Activated CD4-positive, alpha-beta T cell treated with anti-CD3 and anti-CD28 coated beads for 24 hours (primary cell): Measurements from ENCODE around the gene ZZZ3.
"Not testable (repeated sequence)": the region's sequence is repeated elsewhere in the genome, so short reads cannot be mapped to it uniquely, and the experiment has no call there.

ENCODE experiments used
- DNase-seq, 2 donors: peaks; one replicate each; pipeline ENCODE4 v3.0.0-alpha.2; 2020; ENCODE audit warnings: low read depth in 2 of 2

The ZZZ3 gene

GRCh38 chr1:77670330-77670729, 12.1 kb downstream of the ZZZ3 start:
- DNase-seq = no peak

DNA sequence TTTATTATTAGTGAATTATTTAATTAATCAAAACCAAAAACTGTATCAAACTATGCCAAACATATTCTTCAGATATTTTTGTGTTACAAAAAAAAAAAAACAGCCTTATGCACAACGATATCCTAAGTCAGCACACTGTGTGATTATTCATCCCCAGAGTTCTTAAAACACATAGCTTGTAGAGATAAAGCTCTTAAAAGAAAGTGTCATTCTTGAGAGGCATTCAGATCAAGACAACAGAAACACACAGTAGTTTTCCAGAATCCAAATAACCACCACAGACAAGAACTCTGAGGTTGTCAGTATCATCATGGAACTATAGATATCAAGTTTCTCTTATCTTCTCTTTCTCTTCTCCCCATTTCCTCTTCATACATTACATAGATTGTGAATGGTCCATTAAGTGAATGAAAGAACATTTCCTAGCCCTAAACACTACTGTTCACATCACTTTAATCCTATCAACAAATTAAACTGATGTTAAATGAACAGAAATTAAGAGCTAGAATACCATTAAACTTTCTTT, 13.5 kb downstream of the ZZZ3 start:
- no peak for DNase-seq

DNA sequence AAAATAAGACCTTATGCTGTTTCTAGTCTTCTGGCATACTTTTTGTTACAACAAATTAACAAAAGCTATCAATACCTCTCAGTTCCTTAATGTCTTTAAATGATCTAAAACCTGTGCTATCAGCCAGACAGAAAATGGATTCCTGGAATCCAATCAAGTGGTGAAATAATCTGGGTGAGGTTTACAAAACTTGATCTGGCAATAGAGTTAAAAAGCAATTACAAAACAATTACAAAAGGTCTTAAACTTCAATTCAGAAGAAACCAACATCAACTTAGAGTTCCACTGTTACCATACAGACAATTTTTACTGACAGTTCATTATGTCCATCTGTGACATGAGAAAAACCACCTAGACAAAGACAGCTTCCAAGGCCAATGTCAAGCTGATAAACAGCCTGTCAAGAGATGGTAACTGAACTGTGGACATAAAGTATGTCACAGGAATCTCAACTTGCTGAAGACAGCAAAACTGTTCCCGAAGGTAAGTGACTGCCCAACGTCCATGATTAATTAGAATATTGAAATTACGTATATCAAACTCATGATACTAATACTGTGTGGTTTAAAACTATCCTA, 17.4 kb downstream of the ZZZ3 start:
- DNase-seq = no peak

- DNase-seq = no peak
Observed at GRCh38 chr1:77661696-77662095, 20.8 kb downstream of the ZZZ3 start.

DNA sequence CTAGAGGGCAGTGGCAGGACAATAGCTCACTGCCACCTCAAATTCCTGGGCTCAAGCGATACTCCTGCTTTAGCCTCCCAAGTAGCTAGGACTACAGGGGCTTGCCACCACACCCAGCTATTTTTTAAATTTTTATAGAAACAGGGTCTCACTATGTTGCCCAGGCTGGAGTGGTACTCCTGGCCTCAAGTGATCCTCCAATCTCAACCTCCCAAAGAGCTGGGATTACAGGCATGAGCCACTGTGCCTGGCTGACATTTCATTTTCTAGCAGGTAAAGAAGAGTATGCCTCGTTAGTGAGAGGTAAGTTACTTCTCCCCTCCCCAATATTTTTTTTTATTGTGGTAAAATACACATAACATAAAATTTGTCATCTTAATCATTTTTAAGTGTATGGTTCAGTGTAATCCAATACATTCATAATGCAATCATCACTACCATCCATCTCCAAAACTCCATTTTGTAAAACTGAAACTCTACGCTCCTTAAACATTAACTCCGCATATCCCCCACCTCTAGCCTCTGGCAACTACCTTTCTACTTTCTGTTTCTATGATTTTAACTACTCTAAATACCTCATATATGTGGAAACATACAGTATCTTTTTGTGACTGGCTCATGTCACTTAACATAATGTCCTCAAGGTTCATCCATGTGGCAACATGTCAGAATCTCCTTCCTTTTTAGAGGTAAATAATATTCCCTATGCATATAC, 22.4 kb downstream of the ZZZ3 start:
- no peak for DNase-seq

DNA sequence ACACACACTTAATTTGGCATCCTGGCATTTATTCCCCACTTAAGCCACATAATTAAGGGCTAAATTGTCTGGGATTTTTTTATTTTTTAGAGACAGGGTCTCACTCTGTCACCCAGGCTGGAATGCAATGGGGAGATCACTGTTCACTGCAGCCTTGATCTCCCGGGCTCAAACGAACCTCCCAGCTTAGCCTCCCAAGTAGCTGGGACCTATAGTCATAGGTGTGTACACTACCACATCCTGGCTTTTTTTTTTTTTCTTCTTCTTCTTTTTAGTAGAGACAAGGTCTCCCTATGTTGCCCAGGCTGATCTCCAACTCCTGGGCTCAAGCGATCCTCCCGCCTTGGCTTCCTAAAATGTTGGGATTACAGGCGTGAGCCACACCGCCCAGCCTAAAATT, 24.2 kb downstream of the ZZZ3 start:
- DNase-seq = no peak

DNA sequence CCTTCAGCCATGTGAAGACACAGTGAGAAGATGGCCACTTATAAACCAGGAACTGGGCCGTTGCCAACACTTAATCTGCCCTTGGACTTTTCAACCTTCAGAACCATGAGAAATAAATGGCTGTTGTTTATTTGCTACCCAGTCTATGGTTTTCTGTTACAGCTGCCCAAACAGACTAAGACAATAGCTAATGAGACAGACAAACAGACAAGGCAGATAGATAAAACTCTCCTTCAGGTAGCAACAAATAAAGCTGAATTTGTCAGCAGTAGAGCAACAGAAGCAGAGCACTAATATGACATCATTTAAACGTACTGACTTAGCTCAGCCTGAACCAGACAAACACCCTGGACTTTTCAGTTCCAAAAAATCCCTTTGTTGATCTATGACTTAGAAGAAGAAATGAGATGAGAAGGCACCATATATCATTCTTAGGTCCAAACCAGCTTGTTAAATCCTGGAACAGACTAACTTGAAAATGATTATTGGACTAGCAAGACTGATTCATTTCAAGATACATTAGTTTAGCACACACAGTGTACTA, 27.0 kb downstream of the ZZZ3 start:
- DNase-seq = no peak

DNA sequence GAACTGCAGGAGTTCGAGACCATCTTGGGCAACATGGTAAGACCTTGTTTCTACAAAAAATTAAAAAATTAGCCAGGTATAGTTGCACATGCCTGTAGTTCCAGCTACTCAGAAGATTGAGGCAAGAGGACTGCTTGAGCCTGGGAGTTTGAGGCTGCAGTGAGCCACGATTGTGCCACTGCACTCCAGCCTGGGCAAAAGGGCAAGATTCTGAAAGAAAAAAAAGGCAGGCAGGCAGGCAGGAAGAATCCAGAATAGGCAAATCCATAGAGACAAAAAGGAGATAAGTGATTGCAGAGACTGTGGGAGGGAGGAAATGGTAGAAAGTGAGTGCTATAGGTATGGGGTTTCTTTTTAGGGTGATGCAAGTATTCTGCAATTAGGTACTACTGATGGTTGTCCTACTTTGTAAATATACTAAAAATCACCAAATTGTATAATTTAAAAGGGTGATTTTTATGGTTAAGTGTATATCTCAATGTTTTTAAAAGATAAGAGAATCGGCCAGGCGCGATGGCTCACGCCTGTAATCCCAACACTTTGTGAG, 29.4 kb downstream of the ZZZ3 start:
- no peak for DNase-seq

DNA sequence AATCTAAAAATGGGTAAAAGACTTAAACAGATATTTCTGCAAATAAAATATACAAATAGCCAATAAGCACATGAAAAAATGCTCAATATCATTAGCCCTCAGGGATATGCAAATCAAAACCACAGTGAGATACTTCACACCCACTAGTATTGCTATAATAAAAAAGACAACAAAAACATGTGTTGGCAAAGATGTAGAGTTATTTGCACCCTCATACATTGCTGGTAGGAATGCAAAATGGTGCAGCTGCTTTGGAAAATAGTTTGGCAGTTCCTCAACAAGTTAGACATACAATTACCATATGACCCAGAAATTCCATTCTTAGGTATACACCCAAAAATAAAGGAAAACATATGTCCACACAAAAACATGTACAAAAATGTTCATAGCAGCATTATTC, 30.2 kb downstream of the ZZZ3 start:
- DNase-seq = no peak

GRCh38 chr1:77649127-77649526, 33.3 kb downstream of the ZZZ3 start:
- no peak for DNase-seq

DNA sequence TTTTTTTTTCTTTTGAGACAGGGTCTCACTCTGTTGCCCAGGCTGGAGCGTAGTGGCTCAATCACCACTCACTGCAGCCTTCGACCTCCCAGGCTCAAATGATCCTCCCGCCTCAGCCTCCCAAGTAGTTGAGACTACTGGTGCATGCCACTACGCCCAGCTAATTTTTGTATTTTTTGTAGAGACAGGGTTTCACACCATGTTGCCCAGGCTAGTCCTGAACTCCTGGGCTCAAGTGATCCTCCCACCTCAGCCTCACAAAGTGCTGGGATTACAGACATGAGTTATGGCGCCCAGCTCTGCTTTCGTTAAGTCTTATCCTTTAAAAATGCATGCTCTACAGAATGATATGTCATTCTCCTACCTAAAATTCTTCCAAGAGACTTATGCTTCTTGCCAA, 36.2 kb downstream of the ZZZ3 start:
- DNase-seq = not testable (repeated sequence)

- DNase-seq = no peak
Observed at GRCh38 chr1:77643456-77643855, 39.0 kb downstream of the ZZZ3 start.

DNA sequence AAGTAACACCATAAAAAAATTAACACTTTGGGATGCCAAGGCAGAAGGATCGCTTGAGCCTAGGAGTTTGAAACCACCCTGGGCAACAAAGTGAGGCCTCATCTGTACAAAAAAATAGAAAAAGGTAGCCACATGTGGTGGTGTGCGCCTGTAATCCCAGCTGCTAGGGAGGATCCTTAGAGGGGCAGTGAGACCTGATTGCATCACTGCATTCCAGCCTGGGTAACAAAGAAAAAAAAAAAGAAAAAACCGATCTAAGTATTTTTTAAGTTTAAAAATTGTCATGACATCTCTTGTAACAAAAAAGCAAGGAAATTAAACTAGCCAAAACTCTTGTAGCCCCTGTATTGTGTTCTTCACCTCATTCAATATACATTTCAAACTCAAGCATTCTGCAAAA, 39.5 kb downstream of the ZZZ3 start:
- DNase-seq = no peak

GRCh38 chr1:77642196-77642595, 40.3 kb downstream of the ZZZ3 start:
- DNase-seq = no peak

DNA sequence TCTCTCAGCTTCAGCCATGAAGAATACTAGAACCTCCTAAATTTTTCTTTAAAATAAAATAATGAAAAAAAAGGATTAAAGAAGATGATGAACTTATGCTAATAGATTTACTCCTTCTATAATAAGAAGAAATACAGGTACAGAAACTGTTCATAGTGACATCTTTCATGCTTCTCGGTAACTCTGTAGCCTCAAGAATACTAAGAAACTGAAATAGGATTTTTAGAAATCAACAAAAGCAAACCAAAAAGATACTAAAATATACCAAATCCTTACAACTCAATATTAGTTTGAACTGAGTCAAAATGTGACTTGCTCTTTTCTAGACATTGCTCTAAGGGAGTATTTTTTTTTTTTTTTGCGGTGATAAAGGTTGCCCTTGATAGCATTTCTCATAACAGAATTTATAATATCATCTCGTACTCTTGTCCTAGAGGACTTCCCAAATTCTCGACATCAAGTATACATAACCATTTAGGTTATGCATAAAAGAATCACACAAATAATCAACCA, 42.8 kb downstream of the ZZZ3 start:
- DNase-seq = no peak

DNA sequence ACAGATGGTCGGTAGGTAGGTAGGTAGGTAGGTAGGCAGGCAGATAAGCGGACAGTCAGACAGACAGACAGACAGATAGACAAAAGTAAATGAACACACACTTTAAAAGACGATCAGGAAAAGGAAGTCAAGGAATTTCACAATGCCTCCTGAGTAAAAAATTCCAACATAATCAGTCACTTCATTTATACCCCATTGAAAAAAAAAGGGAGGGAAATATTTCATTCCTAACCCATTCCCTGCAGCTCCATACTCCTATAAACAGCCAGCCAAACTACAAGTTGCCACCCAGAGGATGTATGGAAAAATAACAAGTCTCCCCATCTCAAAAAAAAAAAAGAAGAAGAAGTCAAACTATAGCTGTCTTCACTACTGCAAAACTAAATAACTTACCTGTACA, 43.4 kb downstream of the ZZZ3 start:
- no peak for DNase-seq

GRCh38 chr1:77636864-77637263, 45.6 kb downstream of the ZZZ3 start:
- no peak for DNase-seq
